Activated naive CD4-positive, alpha-beta T cell treated with Interleukin-2 at 50 U/mL for 16 hours (primary cell): ENCODE results near the gene ARL6IP4.

Source experiments
- DNase-seq: peaks from one replicate; pipeline ENCODE4 v3.0.0-alpha.2; 2020

The ARL6IP4 gene

DNA sequence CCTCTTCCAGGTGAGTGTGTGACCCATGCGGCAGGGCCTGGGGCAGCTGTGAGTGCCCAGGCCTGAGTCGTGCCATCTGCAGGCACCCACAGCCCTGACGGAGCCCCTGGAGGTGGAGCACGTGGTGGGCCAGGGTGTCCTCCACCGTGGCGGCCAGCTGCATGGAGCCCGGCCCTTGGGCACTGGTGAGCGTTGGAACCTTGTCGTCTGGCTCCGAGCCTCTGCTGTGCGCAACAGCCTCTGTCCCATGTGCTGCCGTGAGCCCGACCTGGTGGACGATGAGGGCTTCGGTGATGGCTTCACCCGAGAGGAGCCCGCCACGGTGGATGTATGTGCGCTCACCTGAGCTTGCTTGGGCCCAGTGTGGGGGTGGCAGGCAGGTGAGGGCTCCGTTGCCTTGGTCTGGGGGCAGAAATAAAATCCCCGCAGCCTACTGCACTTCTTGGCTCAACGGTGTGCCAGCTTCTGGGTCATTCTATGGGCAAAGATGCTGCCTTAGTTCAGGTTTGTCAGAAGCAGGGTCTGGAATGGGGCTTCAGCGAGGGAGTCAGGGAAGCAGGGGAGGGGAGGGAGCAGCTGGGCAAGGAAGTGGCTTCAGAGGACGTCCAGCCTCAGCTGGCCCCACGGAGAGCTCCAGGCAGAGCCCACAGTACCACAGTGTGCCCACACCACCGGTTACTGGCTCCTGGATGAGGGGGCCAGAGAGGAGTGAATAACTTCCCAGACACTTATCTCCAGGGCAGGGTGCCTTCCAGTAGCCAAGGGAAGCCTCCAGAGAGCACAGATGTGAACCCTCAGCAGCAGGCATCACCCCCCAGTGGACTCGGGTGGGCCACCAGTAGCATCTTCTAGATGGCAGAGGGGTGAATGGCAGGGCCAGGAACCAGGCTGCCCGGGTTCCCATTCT, 1.2 kb upstream of the ARL6IP4 start:
- no peak for DNase-seq

DNA sequence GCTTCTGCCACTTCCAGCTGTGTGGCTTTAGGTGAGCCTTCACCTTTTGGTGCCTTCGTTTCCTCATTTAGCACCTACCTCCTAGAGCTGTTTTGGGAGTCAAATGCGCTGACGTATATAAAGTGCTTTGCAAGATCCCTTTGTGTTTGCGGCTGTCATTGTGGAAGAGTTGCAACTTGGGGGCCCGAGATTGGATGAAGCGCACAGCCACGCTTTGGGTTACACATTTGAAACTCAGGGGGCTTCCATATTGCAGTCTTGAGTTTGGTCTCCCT, 636 bp upstream of the ARL6IP4 start:
- no peak for DNase-seq

DNA sequence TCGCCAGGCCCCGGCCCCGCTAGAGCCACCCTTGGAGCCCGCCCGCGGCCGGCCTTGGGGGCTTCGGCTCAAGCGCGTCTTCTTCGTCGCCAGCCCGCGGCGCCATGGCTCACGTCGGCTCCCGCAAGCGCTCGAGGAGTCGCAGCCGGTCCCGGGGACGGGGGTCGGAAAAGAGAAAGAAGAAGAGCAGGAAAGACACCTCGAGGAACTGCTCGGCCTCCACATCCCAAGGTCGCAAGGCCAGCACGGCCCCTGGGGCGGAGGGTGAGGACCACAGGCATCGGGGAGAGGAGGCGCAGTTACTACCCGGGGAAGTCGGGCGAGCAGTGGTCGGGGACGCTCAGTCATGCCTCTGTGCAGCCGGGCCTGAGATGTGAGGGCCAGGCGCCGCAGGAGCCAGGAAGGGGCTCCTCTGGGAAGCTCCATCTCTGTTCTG, 573 bp downstream of the ARL6IP4 start:
- no peak for DNase-seq

DNA sequence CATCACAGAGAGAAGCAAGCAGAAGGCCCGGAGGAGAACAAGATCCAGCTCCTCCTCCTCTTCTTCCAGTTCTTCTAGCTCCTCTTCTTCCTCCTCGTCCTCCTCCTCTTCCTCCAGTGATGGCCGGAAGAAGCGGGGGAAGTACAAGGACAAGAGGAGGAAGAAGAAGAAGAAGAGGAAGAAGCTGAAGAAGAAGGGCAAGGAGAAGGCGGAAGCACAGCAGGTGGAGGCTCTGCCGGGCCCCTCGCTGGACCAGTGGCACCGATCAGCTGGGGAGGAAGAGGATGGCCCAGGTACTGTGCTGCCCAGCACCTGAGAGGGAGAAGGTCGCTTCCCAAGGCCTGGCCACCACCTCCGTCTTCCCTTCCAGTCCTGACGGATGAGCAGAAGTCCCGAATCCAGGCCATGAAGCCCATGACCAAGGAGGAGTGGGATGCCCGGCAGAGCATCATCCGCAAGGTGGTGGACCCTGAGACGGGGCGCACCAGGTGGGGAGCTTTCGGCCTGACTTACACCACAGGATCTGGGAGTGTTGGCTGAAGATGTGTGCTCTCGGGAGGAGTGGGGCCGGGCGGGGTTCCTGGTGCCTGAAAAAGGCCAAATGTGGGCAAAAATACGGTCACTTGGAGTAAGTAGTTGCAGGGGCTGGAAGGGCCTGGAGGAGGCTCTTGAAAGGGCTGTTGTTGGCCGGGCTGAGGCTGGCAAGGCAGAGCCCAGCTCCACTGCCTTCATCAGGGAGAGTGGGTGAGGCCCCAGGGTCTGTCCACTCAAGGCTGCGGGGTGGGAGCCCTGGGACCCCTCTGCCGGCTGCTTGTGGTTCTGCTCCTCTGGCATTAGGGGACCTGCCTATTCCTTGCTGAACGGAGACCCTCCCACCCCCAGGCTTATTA, 1.4 kb downstream of the ARL6IP4 start:
- no peak for DNase-seq

DNA sequence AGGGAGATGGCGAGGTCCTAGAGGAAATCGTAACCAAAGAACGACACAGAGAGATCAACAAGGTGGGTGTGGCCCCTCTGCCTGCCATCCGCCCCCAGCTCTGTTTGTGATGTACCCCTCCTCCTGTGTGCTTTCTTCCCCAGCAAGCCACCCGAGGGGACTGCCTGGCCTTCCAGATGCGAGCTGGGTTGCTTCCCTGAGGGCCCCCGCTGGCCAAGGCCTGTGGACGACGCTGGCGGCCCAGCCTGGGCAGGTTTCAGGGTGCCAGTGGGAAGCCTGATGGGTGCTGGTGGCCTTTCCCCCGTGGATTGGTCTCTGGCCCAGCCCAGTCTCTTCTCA, 2.0 kb downstream of the ARL6IP4 start:
- no peak for DNase-seq

DNA sequence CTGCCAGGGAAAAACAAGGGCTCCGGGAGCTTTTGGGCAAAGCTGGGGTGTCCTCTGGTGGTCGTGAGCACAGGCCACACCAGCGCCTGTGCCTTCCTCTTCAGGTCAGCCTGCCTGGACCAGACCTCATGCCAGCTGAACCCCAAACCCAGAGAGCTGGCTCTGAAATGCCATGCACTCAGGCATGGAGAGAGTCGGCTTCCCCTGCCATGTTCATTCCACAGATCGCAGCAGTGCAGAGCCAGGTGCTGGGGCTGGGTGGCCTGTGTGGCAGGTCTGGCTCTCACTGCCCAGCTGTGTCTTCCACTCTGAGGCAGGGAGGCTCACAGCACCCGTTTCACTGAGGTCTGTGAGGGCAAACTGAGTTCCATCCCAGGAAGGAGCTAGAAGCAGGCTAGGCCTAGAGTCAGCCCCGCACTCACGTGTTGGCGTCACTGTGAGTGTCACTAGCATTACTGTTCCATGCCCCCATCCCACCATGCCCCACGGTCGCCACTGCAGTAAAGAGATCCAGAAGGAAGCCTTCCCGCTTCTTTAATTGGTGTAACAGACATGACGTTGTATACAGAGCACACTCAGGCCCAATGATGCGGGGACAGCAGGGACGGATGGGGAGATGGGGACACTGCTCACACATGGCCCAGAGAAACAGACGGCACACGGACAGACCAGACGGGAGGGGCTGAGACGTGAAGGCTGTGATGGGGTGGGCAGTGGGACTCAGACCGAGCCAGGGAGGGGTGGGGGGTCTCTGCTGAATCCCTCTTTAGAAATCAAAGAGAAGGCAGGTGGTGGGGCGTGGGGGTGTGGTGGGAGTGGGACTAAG, 2.7 kb downstream of the ARL6IP4 start:
- DNase-seq = no peak

DNA sequence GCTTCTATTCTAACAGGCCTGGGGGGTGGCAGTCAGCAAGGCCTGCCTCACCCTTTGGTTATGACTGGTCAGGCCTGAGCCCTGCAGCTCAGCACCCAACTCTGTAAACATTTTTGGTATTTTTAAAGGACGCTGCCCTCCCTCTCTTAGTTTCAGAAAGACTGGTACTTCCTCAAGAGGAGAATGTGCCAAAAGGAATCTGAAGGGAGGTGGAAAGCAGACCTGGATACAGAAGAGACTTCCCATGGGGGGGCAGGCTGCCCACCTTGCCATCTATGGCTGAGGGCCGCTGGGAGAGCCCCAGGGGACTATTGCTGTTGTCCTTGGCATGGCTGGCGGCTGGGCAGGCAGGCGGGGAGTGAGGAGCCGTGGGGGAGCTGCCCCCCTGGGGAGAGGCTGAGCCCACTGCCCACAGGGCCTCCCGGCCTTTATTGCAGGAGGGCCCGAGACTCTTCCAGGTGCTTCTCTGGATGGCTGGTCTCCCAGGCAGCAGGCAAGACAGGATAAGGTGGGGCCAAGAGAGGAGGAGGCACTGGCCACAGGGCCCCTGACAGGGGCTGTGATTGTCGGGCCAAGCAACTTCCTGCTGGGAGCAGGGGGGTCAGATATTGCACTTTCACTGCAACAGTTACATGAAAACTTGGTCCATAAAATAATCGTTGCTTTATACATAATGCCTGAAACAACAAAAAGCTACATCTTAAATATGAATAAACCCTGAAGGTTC, 3.5 kb downstream of the ARL6IP4 start:
- no peak for DNase-seq

DNA sequence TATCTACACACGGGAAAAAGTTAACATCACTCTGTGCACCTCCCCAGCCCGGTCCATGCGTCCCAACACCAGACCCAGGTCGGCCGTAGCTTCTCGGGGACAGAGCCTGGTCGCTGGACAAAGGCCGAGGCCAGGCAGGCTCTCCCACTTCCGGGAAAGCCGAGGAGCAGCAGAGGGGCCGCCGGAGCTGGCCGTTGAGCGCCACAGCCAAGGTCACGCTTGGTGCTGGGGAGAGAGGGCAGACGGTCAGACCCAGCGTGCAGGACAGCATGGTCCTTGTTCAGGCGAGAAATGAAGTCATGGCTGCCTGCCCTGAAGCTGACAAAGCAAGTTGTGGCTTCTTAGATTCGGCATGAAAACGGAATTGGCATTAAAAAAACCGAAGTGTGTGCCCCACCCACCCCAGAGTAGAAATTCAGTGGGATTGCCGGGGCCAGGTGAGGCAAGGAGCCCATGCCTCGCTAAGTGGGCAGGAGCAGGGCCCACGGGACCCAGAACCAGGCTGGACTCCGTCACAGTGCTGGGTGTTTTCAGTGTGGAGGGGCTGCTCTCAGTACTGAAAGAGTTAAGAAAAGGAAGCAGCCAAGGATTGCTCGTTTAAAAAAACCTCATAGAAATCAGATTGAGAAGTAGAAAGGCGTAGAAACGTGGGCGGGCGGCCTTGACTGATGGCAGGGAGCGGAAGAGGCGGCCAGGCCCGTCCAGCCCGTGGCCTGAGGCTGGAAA, 4.3 kb downstream of the ARL6IP4 start:
- no peak for DNase-seq

DNA sequence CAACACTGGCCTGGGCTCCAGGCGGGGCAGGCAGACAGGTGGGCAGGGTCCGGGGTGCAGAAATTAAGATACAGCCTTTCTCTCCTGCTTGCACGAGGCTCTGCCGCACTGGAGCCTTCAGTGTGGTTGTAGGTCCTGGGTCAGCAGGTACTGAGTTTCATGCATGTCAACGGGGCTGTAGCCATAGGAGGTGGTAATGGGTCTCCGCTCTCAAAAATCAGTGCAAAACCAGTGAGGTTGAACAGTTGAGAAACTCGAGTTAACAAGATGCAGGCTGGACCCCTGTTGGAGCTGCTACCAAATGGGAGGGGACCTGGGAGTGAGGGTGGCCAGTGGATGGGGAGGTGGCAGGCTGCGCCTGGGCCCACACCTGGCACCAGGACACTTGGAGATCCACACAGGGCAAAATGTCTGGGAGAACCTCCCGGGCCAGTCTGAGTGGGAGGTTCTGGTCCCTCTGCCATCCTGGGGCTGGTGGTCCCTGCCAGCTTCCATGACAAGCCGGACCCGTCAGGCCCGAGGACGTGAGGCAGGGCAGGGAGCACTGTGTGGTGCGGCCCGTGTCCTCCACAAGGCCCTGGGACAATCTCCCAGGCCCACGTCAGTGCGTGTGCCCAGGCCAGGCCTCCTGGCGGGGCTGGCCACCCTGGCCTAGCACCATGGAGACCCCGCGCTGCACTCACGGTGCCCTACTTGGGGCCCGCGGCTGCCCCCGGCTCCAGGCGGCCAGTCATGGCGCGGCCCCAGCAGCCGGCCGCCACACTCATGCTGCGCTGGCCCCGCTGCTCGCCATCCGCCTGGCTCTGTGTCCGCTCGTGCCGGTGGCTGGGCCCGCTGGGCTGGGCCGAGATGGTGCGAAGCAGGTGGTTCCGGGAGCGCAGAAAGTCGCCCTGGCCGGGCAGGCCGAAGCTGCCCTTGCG, 5.1 kb downstream of the ARL6IP4 start:
- no peak for DNase-seq

DNA sequence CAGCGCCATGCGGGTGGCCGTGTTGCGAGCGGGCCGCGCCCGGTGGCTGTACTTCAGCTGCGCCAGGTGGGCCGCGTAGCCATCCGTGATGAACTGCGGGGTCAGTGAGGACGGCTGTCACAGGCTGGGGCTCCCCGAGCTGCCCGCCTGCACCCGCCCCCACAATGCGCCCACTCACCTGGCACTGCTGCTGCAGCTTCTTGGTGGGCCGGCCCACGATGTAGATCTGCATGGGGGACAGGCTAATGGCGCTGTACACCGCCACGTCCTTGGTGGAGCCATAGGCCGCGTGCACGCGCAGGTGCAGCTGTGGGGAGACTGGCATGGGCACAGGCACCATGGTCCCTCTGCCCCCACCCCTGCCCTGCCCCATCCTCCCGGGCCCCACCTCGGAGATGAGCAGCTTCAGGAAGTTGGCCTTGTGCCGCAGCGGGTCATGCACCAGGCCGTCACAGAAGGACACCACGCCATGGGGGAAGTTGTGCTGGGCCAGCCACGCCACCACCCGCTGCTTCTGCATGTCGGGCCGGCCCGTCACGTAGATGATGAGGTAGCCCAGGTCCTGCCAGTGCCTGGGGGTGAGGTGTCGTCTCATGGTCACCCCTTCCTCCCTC, 5.9 kb downstream of the ARL6IP4 start:
- DNase-seq = no peak

DNA sequence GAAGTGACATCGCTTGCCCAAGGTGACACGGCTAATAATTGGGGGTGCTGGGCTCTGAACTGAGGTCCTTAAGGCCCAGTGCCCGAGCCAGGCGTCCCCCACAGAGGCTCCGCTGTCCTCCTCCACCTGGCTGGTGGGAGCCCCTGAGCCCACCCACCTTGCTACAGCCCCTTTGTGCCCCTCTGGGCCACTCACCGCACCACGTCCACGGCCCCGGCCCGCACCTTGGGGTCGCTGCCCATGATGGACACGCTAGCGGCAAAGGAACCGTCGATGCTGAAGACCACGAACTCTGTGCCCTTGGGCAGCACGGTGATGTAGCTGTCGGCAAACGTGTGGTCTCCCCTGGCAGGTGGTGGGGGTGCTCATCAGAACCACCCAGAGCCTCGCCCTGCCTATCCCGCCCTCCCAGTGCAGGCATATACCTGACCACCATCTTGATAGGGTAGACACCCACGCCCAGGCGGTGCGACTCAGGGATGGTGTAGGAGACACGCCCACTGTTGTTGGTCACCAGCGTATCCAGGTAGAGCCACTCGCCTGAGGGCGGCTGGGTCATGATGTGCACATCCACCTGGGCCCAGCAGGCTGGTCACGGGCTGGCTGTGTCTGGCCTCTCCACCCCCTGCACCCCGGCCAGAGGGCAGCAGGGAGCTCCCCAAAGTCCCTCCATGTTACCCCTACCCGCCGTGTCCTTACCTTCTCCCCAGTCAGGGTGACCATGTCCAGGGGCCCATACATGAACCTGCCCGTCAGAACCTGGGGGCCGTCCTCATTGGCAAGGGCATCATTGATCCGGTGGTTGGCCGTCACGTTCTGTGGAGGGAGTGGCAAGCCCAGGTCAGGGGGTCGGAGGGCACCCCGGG, 6.8 kb downstream of the ARL6IP4 start:
- DNase-seq = no peak

DNA sequence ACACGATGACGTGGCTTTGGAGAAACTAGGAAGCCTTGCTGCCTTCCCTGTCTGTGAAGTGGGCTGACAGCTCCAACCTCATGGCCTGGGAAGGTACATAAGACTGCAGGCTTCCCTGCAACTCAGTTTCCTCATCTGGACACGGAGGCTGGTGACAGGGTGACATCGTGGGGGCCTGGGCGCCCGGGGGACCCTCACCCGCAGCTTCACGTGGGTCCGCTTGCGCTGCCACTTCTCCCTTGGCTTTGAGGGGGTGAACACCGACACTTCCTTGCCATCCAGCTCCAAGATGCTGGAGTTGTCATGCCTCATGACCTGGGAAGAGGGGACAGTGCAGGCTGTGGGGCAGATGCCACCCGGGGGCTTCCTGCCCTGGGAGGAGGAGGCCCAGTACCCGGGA, 7.6 kb downstream of the ARL6IP4 start:
- no peak for DNase-seq

DNA sequence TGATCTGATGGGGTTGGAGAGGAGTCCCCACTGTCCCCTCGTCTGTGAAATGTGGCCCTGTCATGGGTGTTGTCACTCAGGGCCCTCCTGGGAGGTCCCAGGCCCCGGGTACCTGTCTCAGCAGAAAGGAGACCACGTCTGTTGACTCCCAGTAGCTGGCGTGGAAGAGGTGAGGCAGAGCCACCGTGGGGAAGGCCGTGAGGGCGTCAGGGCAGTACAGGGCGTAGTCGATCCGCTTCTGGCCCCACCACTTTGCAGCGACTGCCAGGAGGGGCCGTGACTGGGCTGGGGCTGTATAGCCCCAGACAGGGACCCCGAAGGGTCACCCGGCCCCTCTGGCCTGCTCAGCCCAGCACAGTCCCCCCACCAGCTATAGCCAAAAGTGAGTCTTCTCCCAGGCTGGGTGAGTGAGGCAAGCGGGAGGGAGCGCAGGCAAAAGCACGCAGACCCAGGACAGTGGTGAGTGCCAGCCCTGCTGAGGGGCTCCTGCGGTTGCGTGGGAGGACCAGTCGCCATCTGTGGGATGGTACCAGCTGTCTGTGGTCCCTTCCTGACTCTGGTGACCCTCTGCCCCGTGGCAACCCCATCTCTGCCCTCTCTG, 8.2 kb downstream of the ARL6IP4 start:
- no peak for DNase-seq

DNA sequence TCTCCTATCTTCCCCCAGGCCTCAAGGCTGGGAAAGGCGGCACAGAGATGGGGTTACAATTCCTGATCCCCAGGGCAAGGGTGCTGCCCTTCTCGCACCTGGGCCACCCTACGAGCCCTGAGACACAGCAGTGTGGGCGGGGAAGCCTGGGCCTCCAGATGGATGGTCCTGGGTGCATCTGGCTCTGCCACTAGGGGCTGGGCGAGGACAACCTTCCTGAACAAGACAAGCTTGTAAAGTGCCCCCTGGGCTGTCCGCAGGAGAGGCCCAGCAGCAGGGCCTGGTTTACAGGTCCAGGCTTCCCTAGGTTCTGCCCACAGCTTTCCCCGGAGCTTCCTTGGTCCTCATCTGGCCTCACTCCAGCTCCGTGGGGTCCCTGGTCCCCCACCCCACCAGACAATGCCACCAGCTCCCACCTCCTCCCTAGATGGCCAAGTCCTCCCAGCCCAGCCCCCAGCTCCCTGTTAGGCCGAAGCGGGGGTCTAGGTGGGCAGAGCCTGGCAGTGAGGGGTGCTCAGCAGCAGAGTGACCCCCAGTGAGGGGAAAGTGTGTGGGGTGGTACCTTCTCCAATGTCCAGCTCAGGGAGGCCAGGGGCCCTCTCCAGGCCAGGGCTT, 8.9 kb downstream of the ARL6IP4 start:
- no peak for DNase-seq

DNA sequence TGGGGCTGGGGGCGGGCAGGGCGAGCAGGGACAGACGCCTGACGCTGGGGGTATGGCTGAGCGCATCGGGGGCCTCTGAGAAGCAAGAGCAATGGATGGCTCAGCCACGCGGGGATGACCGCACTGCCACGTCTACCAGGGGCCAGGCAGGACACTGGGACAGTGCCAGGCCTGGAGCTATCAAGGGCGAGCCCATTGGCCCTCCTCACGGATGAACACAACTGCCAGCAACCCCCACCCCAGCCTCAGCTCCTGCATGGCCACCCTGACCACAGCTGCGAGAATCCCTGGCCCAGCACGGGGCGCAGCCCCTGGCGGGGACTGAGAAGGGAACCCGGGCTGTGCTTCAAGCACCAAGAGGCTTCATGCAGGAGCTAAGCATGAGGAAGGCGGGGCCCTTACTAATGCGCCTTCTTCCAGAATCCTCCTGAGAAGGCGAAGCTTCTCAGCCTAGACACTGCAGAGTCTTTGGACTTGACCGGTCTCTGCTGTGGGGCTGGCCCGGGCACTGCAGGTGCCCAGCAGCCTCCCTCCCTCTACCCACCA, 9.5 kb downstream of the ARL6IP4 start:
- DNase-seq = no peak

DNA sequence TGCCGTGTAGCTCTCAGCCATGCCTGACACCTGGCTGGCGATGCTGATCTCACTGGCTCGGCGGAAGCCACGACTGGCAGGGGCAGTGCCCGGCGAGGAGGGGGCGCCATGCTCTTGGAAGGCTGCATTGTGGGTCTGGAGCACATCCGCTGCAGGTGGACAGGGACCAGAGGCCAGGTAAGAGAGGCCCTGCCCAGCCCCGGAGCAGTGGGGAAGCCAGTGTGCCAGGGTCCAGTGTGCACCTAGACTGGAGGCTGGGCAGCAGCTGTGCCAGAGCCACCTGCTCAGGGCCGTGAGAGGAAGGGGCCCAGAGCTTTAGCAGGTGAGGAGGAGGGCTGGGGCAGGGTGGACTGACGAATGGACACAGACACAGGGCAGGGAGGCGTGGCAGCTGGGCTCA, 10.1 kb downstream of the ARL6IP4 start:
- no peak for DNase-seq

DNA sequence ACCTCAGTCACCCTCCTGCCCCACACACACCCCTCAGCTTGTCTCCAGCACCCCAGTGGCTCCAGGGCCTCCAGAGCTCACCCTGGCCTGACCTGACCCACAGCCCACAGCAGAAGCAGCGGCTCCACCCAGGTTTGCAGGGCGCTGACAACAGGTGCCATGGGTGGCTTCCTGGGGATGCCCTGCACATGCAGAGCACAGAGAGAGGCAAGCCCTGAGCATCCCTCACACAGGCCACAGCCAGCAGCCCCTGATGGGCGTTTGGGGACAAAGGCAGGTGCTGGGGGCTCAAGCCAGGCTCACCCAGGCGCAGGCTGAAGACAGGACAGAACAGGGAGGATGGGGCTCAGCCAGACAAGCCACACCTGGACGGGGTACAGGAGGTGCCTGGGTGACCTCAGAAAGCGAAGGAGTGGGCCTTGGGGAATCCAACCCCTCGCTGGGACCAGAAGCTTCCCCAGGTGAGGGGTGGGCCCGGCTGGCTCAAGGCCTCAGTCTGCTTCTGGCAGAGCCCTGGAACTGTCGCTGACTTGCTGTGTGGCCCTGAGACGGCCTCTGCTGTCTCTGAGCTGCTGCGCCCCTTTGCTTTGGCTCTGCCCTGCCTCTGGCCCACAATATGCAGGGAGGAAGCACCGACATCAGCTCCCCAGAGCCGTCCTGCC, 10.6 kb downstream of the ARL6IP4 start:
- no peak for DNase-seq
